DOHH2 (cell line): ENCODE measurements around the gene CLRN1.

ENCODE experiments used
- EZH2phosphoT487 ChIP-seq: fragments of 200-600 bp; sonication (generic); IDR thresholded peaks from 2 replicates; pipeline ENCODE4 v1.6.1; 2017; ENCODE audit warnings: borderline replicate concordance, mild to moderate bottlenecking, antibody characterized with exemption, low read length, moderate library complexity, mixed read lengths
- TF ChIP-seq, protein P1 (sequence below): fragments of 200-600 bp; sonication (generic); IDR thresholded peaks from one replicate; pipeline ENCODE4 v1.5.1; 2014; ENCODE audit warnings: antibody characterized with exemption, mild to moderate bottlenecking, low read depth, low read length; ENCODE audit not compliant: poor library complexity, severe bottlenecking

DNA sequence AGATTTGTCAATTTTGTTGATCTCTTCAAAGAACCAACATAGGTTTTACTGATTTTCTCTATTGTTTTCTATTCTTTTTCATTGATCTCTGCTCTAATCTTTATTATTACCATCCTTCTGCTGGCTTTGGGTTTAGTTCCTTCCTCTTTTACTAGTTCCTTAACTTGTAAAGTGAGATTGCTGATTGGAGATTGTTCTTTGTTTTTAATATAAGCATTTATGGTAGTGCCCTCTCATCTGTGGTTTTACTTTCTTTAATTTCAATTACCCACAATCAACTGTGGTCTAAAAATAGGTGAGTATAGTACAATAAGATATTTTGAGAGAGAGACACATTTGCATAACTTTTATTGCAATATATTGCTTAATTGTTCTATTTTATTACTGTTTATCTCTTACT is 13.2 kb upstream of the CLRN1 start:
- TF ChIP-seq, protein P1, sequence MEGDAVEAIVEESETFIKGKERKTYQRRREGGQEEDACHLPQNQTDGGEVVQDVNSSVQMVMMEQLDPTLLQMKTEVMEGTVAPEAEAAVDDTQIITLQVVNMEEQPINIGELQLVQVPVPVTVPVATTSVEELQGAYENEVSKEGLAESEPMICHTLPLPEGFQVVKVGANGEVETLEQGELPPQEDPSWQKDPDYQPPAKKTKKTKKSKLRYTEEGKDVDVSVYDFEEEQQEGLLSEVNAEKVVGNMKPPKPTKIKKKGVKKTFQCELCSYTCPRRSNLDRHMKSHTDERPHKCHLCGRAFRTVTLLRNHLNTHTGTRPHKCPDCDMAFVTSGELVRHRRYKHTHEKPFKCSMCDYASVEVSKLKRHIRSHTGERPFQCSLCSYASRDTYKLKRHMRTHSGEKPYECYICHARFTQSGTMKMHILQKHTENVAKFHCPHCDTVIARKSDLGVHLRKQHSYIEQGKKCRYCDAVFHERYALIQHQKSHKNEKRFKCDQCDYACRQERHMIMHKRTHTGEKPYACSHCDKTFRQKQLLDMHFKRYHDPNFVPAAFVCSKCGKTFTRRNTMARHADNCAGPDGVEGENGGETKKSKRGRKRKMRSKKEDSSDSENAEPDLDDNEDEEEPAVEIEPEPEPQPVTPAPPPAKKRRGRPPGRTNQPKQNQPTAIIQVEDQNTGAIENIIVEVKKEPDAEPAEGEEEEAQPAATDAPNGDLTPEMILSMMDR = no peak
- TF ChIP-seq EZH2phosphoT487 = no peak
